Measurements from ENCODE around the gene PDE7B.

The PDE7B gene

DNA sequence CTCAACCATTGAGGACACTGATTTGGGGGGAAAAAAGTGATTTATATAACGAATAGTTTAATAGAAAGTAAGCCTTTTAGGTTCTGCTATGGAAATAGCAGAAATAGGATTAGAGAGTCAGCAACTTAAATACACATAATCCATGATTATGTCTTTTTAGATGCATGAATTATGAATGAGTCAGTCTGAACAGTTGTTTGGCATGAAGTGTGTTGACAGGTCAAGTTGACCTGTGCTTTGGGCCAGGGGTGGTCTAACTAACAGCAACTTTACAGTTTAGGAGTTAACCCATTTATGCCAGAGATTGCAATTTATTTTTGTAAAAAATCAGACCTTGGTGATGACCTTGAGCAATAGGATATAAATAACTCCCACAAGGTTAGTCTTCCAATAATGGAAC is 207.4 kb downstream of the PDE7B start:
- Histone ChIP-seq H2AK5ac (ENCODE audit: low read length) (no peak overlapping the region), H4K8ac (ENCODE audit: low read depth, low read length) (no peak overlapping the region), H3K79me1 (ENCODE audit: low read length) (no peaks in the 10 kb centered on the region), H3K36me3 (ENCODE audit: control insufficient read depth, insufficient read depth, low read length) (no peaks in the 10 kb centered on the region), H3K18ac (ENCODE audit: low read length) (no peak overlapping the region), H2BK5ac (ENCODE audit: low read length) (no peak overlapping the region), H3K9ac (ENCODE audit: low read length) (no peak overlapping the region), H3K27ac (ENCODE audit: low read depth, low read length) (no peak overlapping the region), H3K27me3 (ENCODE audit: insufficient read depth, low read length, poor library complexity) (no peaks in the 10 kb centered on the region), H3K4me2 (ENCODE audit: low read length) (no peak overlapping the region), H3K56ac (ENCODE audit: low read length) (no peak overlapping the region), H3K4ac (ENCODE audit: low read depth, low read length) (no peak overlapping the region), H3K4me1 (ENCODE audit: control insufficient read depth, low read depth, low read length) (no peaks in the 10 kb centered on the region), H3K79me2 (ENCODE audit: control insufficient read depth, insufficient read depth, low read length) (no peaks in the 10 kb centered on the region), H4K5ac (ENCODE audit: low read length) (no peak overlapping the region), H3K23ac (ENCODE audit: low read length) (no peak overlapping the region), H3K4me3 (ENCODE audit: low read length) (no peak overlapping the region), H2BK15ac (replicated peaks; ENCODE audit: low read depth) (no peak overlapping the region), H2BK120ac (ENCODE audit: low read depth, low read length) (no peak overlapping the region)
- WGBS (ENCODE audit: extremely low coverage, insufficient coverage, low lambda C conversion rate) = no CpG with 5 or more reads among the region's 1 CpG
- no peak for DNase-seq

DNA sequence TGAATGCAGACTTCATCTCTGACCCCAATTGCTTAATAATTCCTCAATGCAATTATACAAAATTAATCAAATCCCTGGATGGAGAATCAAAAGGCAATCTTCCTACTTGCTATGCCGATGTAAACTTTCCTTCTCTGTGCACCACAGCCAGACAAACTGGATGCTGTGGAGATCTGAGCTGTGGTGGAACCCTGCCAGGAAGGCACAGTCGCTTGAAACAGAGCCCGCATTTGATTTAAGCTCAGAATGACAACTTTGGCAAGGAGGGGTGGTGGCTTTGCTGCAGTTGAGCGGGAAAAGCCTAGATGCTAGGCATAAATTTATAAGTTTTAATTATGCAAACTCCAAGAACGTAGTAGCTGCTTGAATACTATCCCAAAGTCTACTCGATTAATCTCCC is 207.8 kb downstream of the PDE7B start:
- no peaks in the 10 kb centered on the region for H3K4me1 ChIP-seq (ENCODE audit: control insufficient read depth, low read depth, low read length)
- no peak overlapping the region for H2BK5ac ChIP-seq (ENCODE audit: low read length)
- no peaks in the 10 kb centered on the region for H3K79me1 ChIP-seq (ENCODE audit: low read length)
- no peaks in the 10 kb centered on the region for H3K27me3 ChIP-seq (ENCODE audit: insufficient read depth, low read length, poor library complexity)
- no peak overlapping the region for H3K4me2 ChIP-seq (ENCODE audit: low read length)
- no peak for DNase-seq
- no peak overlapping the region for H3K4ac ChIP-seq (ENCODE audit: low read depth, low read length)
- no peak overlapping the region for H3K27ac ChIP-seq (ENCODE audit: low read depth, low read length)
- WGBS (ENCODE audit: extremely low coverage, insufficient coverage, low lambda C conversion rate) = no CpG with 5 or more reads among the region's 6 CpGs
- H4K5ac ChIP-seq (ENCODE audit: low read length) = no peak overlapping the region
- H3K36me3 ChIP-seq (ENCODE audit: control insufficient read depth, insufficient read depth, low read length) = no peaks in the 10 kb centered on the region
- H2AK5ac ChIP-seq (ENCODE audit: low read length) = no peak overlapping the region
- no peaks in the 10 kb centered on the region for H3K79me2 ChIP-seq (ENCODE audit: control insufficient read depth, insufficient read depth, low read length)
- no peak overlapping the region for H3K56ac ChIP-seq (ENCODE audit: low read length)
- no peak overlapping the region for H3K18ac ChIP-seq (ENCODE audit: low read length)
- H2BK15ac ChIP-seq (replicated peaks; ENCODE audit: low read depth) = no peak overlapping the region
- H3K4me3 ChIP-seq (ENCODE audit: low read length) = no peak overlapping the region
- no peak overlapping the region for H3K9ac ChIP-seq (ENCODE audit: low read length)
- no peak overlapping the region for H4K8ac ChIP-seq (ENCODE audit: low read depth, low read length)
- no peak overlapping the region for H2BK120ac ChIP-seq (ENCODE audit: low read depth, low read length)
- H3K23ac ChIP-seq (ENCODE audit: low read length) = no peak overlapping the region

DNA sequence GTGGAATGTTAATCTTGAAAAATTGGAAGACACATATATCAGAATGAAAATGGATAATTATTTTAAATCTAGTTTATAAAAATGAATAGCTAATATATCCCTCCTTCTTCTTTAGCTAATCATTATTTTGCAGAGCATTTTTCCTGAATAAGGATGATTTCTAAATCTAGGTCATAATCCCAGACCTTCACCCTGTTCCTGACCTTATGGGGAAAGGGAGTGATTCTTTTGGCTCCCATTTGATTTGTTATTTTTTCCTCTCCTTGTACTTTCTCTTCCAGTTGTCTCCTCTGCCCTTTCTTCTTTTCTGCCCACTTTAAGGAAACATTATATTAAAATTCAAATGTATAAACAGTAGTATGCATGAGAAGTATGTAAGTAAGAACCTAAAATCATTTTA is 208.6 kb downstream of the PDE7B start:
- no peak overlapping the region for H3K18ac ChIP-seq (ENCODE audit: low read length)
- no peak overlapping the region for H3K4me2 ChIP-seq (ENCODE audit: low read length)
- H3K4me3 ChIP-seq (ENCODE audit: low read length) = no peak overlapping the region
- no peak overlapping the region for H4K5ac ChIP-seq (ENCODE audit: low read length)
- no peak overlapping the region for H4K8ac ChIP-seq (ENCODE audit: low read depth, low read length)
- H3K56ac ChIP-seq (ENCODE audit: low read length) = no peak overlapping the region
- H3K23ac ChIP-seq (ENCODE audit: low read length) = no peak overlapping the region
- H3K36me3 ChIP-seq (ENCODE audit: control insufficient read depth, insufficient read depth, low read length) = no peaks in the 10 kb centered on the region
- no peaks in the 10 kb centered on the region for H3K79me1 ChIP-seq (ENCODE audit: low read length)
- no peak overlapping the region for H2BK5ac ChIP-seq (ENCODE audit: low read length)
- H3K27me3 ChIP-seq (ENCODE audit: insufficient read depth, low read length, poor library complexity) = no peaks in the 10 kb centered on the region
- no peak overlapping the region for H2BK15ac ChIP-seq (replicated peaks; ENCODE audit: low read depth)
- H3K79me2 ChIP-seq (ENCODE audit: control insufficient read depth, insufficient read depth, low read length) = no peaks in the 10 kb centered on the region
- no peak overlapping the region for H3K9ac ChIP-seq (ENCODE audit: low read length)
- no peaks in the 10 kb centered on the region for H3K4me1 ChIP-seq (ENCODE audit: control insufficient read depth, low read depth, low read length)
- no peak overlapping the region for H3K4ac ChIP-seq (ENCODE audit: low read depth, low read length)
- no peak overlapping the region for H2AK5ac ChIP-seq (ENCODE audit: low read length)
- H3K27ac ChIP-seq (ENCODE audit: low read depth, low read length) = no peak overlapping the region
- H2BK120ac ChIP-seq (ENCODE audit: low read depth, low read length) = no peak overlapping the region
- DNase-seq = no peak

DNA sequence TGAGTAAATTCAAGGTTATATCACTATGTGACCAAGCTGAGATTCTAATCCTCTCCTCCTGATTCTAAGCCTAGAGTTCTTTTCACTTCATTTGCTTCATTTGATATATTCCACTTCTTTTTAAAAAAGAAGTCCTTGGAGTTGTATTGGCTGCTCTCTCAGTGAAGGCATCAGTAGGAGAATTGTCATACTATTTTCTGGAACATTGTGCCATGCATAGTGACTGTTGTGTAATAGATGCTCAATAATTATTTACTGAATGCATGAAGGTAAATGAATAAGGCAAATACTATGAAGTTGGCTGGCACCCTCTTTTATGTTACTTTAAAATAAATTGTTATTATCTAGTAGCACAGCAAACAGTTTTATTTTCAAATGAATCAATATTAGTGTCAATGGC is 209.3 kb downstream of the PDE7B start:
- Histone ChIP-seq H3K79me2 (ENCODE audit: control insufficient read depth, insufficient read depth, low read length) (no peaks in the 10 kb centered on the region), H3K4ac (ENCODE audit: low read depth, low read length) (no peak overlapping the region), H2BK120ac (ENCODE audit: low read depth, low read length) (no peak overlapping the region), H3K27ac (ENCODE audit: low read depth, low read length) (no peak overlapping the region), H2BK15ac (replicated peaks; ENCODE audit: low read depth) (no peak overlapping the region), H3K56ac (ENCODE audit: low read length) (no peak overlapping the region), H3K4me1 (ENCODE audit: control insufficient read depth, low read depth, low read length) (no peaks in the 10 kb centered on the region), H3K27me3 (ENCODE audit: insufficient read depth, low read length, poor library complexity) (no peaks in the 10 kb centered on the region), H2BK5ac (ENCODE audit: low read length) (no peak overlapping the region), H3K23ac (ENCODE audit: low read length) (no peak overlapping the region), H3K79me1 (ENCODE audit: low read length) (no peaks in the 10 kb centered on the region), H3K4me3 (ENCODE audit: low read length) (no peak overlapping the region), H3K9ac (ENCODE audit: low read length) (no peak overlapping the region), H4K5ac (ENCODE audit: low read length) (no peak overlapping the region), H3K36me3 (ENCODE audit: control insufficient read depth, insufficient read depth, low read length) (no peaks in the 10 kb centered on the region), H2AK5ac (ENCODE audit: low read length) (no peak overlapping the region), H3K18ac (ENCODE audit: low read length) (no peak overlapping the region), H4K8ac (ENCODE audit: low read depth, low read length) (no peak overlapping the region), H3K4me2 (ENCODE audit: low read length) (no peak overlapping the region)
- DNase-seq = no peak

DNA sequence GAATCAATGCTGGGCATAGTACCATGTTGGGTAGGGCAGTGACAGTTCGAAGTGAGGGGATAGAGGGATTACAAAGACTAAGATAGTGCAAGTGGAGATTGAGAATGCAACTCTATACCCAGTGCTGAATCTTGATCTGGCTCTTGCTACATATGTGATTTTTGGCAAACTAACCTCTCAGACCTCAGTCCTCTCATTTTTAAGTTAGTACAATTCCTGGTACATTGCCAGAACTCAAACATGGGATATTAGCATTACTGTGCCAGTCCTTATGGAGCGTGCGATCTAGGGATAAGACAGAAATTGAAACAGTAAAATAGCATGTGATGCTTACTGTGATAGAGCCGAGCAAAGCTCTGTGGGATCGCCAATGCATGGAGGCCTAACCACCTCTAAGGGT is 210.2 kb downstream of the PDE7B start:
- WGBS (ENCODE audit: extremely low coverage, insufficient coverage, low lambda C conversion rate) = no CpG with 5 or more reads among the region's 5 CpGs
- no peak overlapping the region for H2AK5ac ChIP-seq (ENCODE audit: low read length)
- H3K79me2 ChIP-seq (ENCODE audit: control insufficient read depth, insufficient read depth, low read length) = no peaks in the 10 kb centered on the region
- no peaks in the 10 kb centered on the region for H3K4me1 ChIP-seq (ENCODE audit: control insufficient read depth, low read depth, low read length)
- no peaks in the 10 kb centered on the region for H3K79me1 ChIP-seq (ENCODE audit: low read length)
- no peak overlapping the region for H4K8ac ChIP-seq (ENCODE audit: low read depth, low read length)
- no peak overlapping the region for H3K4me3 ChIP-seq (ENCODE audit: low read length)
- H3K56ac ChIP-seq (ENCODE audit: low read length) = no peak overlapping the region
- H3K27ac ChIP-seq (ENCODE audit: low read depth, low read length) = no peak overlapping the region
- H2BK15ac ChIP-seq (replicated peaks; ENCODE audit: low read depth) = no peak overlapping the region
- no peak for DNase-seq
- H3K18ac ChIP-seq (ENCODE audit: low read length) = no peak overlapping the region
- H3K9ac ChIP-seq (ENCODE audit: low read length) = no peak overlapping the region
- no peak overlapping the region for H2BK5ac ChIP-seq (ENCODE audit: low read length)
- no peaks in the 10 kb centered on the region for H3K27me3 ChIP-seq (ENCODE audit: insufficient read depth, low read length, poor library complexity)
- H3K4ac ChIP-seq (ENCODE audit: low read depth, low read length) = no peak overlapping the region
- no peak overlapping the region for H4K5ac ChIP-seq (ENCODE audit: low read length)
- H3K4me2 ChIP-seq (ENCODE audit: low read length) = no peak overlapping the region
- no peak overlapping the region for H3K23ac ChIP-seq (ENCODE audit: low read length)
- no peaks in the 10 kb centered on the region for H3K36me3 ChIP-seq (ENCODE audit: control insufficient read depth, insufficient read depth, low read length)
- no peak overlapping the region for H2BK120ac ChIP-seq (ENCODE audit: low read depth, low read length)

DNA sequence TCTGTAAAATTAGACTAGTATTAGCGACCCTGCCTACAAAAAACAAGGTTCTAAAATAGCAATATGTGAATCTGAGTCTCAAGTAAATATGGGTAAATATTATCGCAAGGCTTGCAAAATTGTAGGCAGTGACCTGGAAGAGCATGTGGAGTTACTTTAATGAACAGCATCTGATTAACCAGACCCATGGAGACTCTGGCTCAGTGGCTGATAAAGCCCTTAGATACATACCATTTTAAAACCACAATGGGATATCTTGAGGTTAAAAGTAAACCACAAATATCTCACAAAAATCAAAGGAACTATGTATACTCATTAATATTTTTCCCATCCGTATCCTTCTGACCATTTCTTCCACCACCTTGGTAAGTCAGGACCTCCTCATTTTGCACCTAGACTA is 211.6 kb downstream of the PDE7B start:
- H2BK5ac ChIP-seq (ENCODE audit: low read length) = no peak overlapping the region
- no peak overlapping the region for H4K5ac ChIP-seq (ENCODE audit: low read length)
- H3K36me3 ChIP-seq (ENCODE audit: control insufficient read depth, insufficient read depth, low read length) = no peaks in the 10 kb centered on the region
- H3K4me2 ChIP-seq (ENCODE audit: low read length) = no peak overlapping the region
- H3K79me1 ChIP-seq (ENCODE audit: low read length) = no peaks in the 10 kb centered on the region
- no peak overlapping the region for H3K18ac ChIP-seq (ENCODE audit: low read length)
- no peak overlapping the region for H3K4ac ChIP-seq (ENCODE audit: low read depth, low read length)
- H3K27me3 ChIP-seq (ENCODE audit: insufficient read depth, low read length, poor library complexity) = no peaks in the 10 kb centered on the region
- H3K9ac ChIP-seq (ENCODE audit: low read length) = no peak overlapping the region
- no peak overlapping the region for H3K23ac ChIP-seq (ENCODE audit: low read length)
- no peak overlapping the region for H2BK15ac ChIP-seq (replicated peaks; ENCODE audit: low read depth)
- no peaks in the 10 kb centered on the region for H3K79me2 ChIP-seq (ENCODE audit: control insufficient read depth, insufficient read depth, low read length)
- no peak overlapping the region for H2BK120ac ChIP-seq (ENCODE audit: low read depth, low read length)
- H3K4me3 ChIP-seq (ENCODE audit: low read length) = no peak overlapping the region
- no peak overlapping the region for H2AK5ac ChIP-seq (ENCODE audit: low read length)
- no CpG with 5 or more reads among the region's 3 CpGs for WGBS (ENCODE audit: extremely low coverage, insufficient coverage, low lambda C conversion rate)
- no peak overlapping the region for H3K27ac ChIP-seq (ENCODE audit: low read depth, low read length)
- H3K4me1 ChIP-seq (ENCODE audit: control insufficient read depth, low read depth, low read length) = peaks cover 2% of the 10 kb centered on the region
- H4K8ac ChIP-seq (ENCODE audit: low read depth, low read length) = no peak overlapping the region
- no peak overlapping the region for H3K56ac ChIP-seq (ENCODE audit: low read length)
- DNase-seq = no peak
